Islet of Langerhans (tissue), 1 donor: Measurements from ENCODE around the gene COL23A1.

ENCODE experiments used
- FAIRE-seq: peaks from one replicate; lab custom pipeline; 2011; peaks lifted over from hg19 to GRCh38; lab: Jason Lieb, UNC

COL23A1 gene

DNA sequence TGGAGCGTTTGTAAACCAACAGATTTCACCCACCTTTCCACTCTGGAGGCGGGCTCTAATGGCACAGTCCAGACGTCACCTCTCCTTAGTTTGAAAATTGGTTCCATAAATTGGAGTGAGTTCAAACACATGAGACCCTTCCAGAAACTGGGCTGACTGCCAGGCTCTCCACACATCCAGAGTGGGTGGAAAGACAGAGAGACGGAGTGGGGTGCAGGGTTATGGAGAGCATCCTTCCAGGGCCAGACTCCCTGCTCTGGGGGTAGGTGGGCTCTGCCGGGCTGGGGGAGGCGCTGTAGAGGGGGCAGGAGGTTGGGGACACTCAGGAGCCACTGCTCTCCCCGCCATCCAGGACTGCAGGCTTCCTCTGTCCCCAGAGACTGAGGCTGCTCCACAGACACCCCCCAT lies 252.9 kb downstream of the COL23A1 start:
- FAIRE-seq, result no peak

DNA sequence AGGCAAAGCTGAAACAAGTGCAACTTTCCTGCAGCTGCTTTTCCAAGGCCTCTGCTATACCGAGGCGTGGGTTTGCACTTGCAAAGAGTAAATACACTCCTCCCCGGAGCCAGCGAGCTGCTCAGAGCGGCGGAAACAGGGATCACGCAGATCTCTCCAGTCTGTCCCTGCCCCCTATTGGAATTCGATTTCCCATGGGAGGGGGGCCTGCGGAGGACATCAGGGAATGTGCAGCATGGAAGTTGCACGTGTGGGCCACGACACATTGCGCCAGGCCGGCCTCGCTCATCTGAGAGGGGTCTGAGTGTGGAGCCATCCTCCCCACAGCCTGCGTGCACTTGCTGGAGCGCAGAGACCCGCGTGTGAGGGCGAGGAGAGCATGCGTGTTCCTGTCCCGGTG lies 253.3 kb downstream of the COL23A1 start:
- FAIRE-seq, result no peak

DNA sequence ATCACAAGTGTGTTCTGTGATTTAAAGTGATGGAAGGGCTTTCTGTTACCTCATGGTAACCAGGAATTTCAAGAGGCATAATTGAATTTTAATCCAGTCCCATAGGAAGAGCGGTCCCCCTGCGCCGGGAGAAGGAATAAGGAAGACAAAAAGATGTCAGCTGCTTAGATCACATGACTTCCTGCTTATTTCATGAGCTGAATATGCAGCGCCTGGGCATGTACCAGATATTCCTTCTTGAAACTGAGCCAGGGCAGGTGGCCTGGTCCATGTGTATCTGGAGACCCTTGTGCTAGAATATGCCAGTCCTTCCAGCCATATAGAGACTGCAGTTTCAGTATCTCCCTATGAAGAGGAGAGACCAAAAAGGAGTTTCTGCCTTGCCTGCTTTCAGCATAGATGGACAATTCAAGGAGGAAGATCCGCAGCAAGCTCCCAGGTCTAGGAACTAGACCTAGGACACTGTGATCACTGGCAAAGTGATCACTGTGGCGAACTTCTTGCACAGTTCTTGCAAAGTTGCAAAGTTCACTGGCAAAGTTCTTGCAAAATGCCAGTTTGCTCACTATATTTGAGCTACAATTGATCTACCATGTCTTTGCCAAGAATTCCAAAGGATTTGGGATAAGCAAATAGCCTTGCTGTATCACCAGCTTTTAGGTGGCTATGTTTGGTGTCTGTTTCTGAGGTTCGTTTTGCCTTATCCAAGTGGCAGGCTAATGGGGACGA lies 254.7 kb downstream of the COL23A1 start:
- FAIRE-seq, result no peak

DNA sequence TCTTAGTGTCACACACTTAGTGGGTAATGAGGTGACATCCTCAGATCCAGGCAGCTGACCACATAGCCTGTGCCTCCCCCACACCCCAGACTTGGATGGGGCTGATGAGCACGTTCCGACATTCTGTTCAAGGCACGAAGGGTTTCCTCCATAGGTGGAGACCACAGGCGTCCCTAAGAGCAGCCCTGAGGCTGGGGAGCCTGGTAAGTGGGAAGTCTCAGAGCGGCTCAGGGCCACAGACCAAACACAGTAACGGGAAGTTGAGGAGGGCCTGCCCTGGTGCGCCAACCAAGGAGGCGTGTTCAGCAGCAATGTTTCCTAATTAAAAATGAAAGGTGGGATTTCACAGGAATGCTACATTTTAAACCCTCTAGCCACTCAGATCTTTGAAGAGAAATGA lies 255.3 kb downstream of the COL23A1 start:
- no peak for FAIRE-seq

DNA sequence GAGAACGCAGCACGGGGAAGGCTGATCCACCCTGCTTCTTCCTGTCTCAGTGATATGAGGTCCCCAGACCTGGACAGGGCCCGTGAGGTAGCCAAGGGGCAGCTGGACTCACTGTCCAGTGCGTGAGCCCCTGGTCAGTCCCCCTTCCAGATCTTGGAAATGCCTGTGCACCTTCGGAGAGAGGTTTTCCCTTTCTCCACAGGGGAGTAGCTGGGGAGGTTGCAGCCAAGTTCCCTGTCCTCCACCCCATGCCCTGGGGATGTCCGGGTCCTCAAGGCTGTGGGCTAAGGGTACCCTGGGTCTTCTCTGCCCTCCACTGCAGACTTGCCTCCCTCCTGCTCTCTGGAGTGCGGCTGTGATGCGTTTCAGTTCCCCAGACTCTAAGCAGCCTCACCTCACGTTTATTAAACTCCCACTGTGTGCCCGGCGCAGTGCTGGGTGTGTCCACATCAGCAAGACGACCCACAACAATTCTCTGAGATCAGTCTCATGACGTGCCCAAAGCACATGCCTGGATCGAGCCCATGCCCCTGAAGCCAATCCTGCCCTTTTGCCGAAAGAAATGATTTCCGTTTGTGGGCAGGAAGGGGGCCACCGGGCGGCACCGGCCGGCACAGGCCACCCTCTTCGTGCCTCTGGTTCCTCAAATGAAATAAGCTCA lies 256.2 kb downstream of the COL23A1 start:
- FAIRE-seq, result no peak

DNA sequence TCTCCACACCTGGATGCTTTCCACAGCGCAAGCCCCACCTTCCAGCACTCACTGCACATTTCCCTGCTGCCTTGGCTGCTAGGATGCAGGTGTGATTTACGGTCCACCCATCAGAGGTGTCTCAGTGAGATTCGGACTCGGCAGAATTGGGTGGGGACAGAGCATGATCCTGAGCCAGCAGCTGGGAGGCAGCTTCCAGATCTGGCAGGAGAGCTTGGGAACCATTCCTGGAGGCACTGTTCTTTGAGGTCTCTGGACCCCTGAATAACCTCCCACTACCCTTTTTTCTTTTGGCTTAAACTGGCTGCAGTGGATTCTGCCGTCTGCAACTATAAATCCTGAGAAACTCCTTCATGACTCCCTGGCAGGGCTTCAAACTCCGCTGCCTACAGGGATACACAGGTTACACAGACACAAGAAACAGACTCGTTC lies 258.0 kb downstream of the COL23A1 start:
- FAIRE-seq, result no peak

DNA sequence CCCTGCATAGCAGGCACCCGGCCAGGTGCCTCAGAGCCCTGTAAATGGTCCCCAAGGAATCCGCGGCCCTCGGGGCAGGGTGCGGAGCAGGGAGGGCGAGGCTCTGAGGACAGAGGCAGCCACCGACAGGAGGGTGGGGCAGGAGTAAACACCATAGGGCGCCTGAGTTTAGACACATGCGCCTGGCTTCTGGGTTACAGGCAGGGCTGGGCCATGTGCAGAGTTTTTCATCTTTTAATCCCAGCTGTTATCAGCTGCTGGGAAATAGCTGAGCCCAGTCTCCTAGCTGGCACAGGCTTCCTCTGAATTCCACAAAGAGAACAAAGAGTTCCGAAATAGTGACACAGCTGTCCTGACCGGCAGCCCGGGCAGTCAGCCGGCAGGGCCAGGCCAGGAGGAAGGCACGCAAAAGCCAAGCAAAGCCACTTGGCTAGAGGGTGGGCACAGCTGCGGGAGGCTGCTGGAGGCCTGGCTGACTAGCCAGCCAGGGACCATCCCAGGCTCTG lies 258.6 kb downstream of the COL23A1 start:
- FAIRE-seq, result no peak

DNA sequence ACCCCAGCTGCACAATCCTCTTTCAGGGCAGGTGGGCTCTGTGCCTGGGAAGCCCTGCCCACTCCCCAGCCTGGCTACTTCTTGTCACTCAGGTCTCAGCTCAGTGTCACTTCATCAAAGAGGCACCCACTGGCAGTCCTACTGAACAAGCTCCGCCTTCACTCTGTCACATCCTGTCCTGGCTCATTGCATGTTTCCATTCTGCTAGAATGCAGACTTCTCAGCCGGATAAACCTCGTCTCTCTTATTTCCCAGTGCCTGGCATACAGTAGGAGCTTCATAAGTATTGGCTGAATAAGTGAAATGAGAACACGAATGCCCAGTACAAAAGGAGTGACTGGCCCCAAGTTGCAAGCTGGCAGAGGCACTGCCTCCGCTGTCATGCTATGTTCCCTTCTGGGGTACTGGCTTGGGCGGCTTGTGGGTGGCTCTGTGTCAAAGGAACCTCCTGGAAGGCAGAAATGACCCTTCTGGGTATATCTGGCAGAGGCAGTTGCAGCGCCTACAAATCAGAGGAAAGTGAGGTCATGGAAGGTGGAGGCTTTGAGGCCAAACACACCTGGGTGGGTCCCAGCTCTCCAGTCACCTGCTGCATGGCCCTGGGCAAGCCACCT lies 259.3 kb downstream of the COL23A1 start:
- FAIRE-seq, result no peak

DNA sequence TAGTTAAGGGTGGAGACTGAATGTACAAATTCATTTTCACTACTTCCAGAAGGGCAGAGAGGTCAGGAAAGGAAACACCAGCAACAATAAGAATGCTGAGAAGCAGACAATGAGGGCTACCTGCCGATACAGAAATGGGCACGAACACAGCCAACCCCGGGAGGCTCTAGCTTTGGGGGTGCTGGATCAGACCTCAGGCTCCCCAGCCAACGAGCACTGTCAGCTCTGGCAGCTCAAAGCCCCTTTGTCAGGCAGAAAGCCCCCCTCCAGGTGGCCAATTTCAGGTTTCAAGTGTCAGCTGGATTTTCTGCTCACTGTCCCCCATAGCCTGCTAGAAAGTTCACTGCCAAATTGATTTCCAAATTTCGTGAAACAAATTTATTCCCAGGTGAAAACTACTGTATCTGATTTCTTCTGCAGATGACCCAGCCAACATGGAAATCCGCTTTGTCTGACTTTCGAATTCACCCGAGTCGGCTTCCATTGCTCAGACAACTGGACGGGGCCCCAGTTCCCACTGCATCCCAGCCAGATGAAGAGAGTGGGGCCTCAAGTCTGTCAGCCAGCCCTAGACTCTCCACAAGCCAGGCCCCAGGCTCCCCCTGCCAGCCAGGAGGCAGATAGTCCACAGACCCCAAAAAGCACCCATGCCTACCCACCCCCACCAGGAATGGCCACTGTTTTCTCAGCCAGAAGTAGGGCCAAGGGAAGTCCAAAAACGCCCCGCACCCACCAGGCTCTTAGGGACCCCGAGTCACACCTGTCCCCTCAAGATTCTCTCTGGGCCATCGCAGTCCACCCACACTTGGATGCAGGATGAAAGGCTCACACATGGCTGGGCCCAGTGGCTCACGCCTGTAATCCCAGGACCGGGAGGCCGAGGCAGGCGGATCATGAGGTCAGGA lies 261.1 kb downstream of the COL23A1 start:
- FAIRE-seq, result no peak

DNA sequence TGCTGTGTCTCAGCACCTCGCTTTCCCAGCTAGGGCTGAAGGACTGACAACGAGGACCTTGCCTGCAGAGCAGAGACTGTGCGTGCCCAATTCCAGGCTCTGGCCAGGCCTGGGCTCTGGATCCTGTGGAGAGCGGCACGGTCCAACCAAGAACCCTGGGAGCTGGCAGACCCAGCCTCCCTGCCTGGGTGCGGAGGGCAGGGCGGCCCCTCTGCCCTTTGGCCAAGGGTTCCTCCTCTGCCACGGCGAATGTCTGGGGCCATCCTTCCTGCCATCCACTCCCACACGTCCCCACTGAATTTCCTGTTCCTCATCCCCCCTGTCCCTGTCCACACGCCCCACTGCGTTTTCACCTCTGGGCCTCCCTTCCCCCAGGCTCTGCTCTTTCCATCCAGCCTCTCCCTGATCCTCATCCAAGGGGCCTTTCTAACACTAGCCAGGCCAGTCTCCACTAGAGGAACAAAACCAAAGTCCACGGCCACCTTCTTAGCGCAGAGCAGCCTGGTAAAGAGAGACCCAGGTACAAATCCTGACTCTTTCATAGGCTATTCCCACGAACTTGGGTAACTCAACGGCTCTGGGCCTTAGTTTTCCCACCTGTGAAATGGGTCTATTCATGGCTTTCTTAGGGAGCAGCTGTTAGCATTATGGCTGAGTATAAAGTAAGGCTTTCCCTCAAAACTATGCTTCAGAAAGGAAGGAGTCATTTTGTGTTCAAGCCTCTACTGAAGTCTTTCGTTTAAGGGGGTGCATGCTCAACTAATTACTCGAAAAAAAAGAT lies 262.1 kb downstream of the COL23A1 start:
- FAIRE-seq, result no peak

DNA sequence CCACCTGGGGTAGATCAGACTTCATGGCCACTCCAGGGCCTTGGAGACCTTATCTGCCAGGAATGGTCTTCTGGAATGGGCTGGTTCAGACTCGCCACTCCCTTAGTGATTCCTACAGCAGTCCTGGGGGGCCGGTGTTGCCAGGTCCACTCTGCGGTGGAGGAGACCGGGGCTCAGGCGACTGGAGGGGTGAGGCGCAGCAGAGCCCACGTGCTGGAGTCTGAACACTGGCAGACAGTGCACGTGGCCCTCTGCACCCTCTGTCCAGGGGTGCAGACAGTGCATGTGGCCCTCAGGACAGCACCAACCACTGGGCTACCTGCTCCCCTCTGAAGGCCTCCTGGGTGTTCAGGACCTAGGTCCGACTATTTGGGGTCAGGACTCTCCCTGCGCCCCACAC lies 262.7 kb downstream of the COL23A1 start:
- no peak for FAIRE-seq

DNA sequence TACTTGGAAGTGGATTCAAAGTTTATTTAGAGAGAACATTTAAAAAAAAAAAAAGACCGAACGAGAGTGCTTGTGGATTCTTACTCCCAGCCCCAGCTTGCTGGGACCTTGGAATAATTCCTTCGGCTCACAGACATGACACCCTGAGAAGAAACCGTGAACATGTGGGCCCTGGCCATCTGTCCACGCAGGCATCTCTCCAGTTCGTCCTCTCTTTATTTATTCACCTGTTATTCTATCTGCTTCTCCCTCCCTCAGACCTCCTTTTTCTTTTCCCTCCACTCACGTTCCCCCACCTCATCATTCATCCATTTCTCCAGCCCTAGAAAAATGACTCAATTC lies 263.8 kb downstream of the COL23A1 start:
- FAIRE-seq, result no peak

DNA sequence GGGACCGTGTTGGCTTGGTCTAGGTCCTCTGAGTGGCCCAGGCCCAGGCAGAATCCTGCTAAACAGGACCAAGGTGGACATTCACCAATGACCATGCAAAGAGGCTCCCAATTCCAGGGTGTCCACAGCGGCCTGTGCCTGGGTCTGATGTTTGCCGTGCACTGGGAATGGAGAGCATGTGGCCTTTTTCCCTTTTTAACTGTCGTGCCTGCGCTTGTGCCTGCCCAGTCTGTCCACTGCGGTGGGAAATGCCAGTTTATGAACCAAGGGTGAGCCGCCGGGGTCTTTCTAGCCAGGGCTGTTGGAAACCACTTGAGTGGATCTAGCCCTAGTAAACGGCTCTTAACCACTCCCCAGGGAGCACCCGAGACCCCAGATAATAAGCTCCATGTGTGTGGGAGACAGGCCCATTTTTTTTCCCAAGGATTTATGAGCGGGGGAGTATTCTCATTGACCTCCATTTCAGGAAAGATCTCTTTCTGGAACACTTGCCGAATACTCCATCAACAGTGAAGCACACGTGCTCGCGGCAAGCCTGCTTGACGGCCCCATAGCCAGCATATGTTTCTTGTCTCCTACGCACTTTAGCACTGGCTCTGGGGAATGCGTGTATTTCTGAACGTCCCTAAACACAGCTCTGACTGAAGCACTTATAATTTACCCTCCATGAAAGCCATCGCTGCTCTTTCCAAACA lies 264.4 kb downstream of the COL23A1 start:
- FAIRE-seq, result no peak

DNA sequence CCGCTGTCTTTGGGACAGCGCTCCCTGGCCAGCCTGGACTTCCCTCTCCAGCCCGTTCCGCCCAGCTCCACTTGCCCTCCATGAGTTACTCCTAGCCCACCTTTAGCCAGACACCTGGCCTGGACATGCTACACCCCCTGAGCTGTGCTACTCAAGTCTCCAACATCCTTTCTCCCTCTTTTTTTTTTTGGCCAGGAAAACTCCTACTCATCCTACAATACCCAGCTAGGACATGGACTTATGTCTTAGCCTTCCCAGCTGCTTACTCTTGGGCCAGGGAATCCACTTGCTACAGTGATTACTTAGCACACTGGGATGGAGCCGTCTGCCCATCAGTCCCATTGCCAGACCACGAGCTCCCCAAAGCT lies 264.9 kb downstream of the COL23A1 start:
- no peak for FAIRE-seq

DNA sequence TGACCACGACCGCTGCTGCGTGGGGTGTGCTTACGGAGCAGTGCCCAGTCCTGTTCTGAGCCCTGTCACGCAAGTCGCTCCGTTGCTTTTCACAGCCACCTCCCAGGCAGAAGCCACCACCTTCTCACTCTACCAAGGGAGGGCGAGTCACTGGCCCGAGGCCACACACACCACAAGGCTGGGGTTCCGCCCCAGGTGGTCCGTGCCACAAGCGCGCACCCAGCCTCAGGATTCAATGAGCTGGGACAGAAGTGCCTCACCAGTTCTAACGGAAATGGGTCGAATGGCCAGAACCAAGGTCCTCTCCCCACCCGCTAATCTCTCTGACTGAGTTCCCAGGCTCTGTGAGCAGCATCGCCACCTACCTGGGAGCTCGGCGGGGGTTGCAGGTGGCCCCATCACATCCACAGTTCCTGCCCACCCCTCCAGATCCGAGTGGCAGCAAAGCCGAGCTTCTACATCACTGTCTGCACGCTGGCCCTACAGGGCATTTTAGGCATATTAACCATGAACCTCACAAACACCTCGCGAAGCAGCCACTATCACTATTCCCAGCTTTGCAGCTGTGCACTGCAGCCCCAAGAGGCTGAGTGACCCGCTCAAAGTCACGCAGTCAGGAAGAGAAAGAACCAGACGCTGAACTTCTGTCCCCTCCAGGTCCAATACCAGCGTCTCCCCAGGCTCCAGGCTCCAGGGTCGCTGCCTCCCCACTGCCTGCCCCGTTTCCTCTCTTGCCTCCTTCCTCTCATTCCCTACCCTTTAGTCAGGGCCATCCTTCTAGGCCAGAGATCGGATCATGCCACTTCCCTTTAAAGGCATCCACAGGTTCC lies 265.5 kb downstream of the COL23A1 start:
- FAIRE-seq, result no peak

DNA sequence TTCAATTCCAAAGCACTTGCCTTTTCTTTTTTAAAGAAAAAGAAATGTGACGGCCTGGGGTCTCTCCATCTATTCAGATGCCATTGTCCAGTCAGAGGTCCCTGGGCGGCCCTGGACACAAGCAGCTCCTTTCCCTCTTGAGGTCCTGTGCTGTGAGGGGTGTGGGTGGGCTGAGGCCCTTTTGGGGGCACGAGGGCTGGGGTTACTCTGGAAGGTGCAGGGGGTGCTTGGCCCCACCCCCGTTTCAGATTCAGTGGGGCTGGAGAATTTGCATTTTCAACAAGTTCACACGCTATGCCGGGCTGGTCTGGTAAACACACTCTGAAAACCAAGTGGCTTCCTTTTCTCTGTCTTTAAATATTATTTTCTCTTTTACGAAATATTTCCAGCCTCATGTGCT lies 266.2 kb downstream of the COL23A1 start:
- no peak for FAIRE-seq

DNA sequence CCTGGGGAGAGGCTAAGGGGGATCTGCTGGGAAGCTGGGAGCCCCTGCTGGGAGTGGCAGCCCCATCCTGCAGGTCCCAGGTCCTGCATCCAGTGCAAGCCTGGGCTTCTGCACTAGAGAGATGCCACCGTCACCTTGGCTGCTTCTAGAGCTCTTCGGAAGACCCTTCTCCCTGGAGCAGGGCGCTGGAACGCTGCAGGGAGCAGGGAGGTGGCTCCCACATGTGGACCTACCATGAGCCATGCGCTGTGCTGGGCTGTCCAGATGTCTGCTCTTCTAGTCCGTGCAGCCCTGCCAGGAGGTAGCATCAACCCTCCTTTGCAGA lies 266.7 kb downstream of the COL23A1 start:
- no peak for FAIRE-seq

DNA sequence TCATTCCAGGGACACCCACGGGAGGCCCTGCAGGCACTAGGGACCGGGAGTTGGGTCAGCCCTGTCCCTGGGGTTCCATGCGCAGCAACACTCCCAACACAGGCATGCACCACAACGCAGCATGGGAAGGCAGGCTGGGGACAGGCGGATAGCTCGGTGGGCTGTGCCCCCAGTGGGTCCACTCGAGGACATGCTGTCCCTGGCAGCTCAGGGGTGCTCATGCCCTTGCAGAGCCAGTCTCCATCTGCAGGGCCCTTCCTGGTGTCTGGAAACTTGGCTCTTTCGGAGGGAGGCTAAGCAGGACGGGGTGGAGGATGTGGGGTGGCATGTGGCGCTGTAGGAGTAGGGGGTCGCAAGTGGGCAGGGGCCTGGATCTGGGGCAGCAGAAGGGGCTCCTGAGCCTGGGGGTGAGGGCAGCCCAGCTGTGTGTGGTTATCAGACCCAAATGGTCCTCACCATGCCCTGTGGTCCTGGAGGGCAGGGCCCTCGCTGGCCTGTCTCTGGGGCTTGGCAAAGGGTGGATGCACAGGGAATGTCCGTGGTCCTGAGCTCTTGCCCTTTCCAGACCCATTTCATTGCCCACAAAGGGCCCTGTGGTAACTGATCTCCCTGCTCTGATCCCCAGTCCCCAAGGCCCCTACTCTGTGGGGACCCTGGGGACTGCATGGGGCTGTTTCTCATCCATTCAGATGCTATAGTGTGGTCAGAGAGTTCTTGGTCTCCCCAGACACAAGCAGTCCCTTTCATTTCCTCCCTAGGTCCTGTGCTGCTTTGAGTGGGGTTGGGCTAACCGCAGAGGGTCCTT lies 267.3 kb downstream of the COL23A1 start:
- no peak for FAIRE-seq

DNA sequence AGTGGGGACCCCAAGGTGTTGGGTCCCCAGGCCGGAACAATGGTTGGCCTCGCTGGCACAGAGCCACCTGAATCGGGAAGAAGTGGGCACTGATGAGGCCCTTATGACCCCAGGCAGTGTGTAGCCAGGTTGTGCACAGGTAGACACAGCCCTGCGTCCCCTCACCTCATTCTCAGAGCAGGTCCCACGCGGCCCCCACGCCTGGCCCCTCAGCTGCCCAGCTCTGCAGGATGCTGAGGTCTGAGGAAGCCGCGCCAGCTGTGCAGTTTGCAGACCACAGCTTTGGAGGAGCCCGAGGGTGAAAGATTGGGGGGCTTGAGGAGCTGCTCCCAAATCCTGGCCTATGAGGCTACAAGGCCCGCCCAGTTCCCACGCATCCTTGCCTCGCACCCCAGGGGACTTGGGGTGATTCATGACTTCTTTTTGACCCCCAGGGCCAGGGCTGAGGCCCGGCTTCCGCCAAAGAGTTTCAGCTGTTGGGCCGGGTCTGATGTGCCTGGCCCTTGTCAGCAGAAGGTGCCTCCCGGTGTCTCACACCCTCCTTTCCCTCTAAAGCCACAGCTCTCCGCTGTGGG lies 269.8 kb downstream of the COL23A1 start:
- FAIRE-seq, result no peak
